K562 (cell line): Measurements from ENCODE around the gene FGF22. TPM values are rescaled to one million over a fixed set of nuclear protein-coding genes. Genes with fewer than 3 reads are reported as not detected.

Source experiments
- ATAC-seq: fragments of 200-7000 bp; cut with Tn5 transposase; 3 replicates; pipeline ENCODE4 v1.9.1; 2020; ENCODE audit warnings: moderate library complexity
- Bru-seq: library from RNA; stranded (reverse); fragments of 400-500 nt; gene quantifications from one replicate; lab custom pipeline; 2021; lab: Mats Ljungman, UMichigan
- BruChase-seq, 2 experiments: library from RNA; stranded (reverse); fragments of 400-500 nt; gene quantifications; one replicate each; lab custom pipeline; 2021; lab: Mats Ljungman, UMichigan
- BruUV-seq: library from RNA; stranded (reverse); fragments of 400-500 nt; replicated peaks from 2 replicates; lab custom pipeline; 2021; lab: Mats Ljungman, UMichigan
- CTCF ChIA-PET: fragments of 300-600 bp; formaldehyde crosslinking; extraction: SDS; loops from one replicate; lab custom pipeline; 2021; ENCODE audit warnings: low intra/inter-chr PET ratio; lab: Yijun Ruan, JAX
- POLR2A ChIA-PET: fragments of 300-600, 350-650 bp; sonication (Branson Sonifier 250); formaldehyde crosslinking; extraction: SDS; loops from one replicate; lab custom pipeline; 2021; ENCODE audit warnings: antibody characterized with exemption, inconsistent platforms; lab: Yijun Ruan, JAX
- DNase-seq, 4 experiments: peaks; one replicate each; pipeline versions ENCODE4 v3.0.0 to v3.0.0-alpha.2; 2011 to 2018; ENCODE audit warnings: low spot score in 3 of 4, mixed read lengths in 3 of 4; ENCODE audit errors: extremely low read depth in 1 of 4
- FAIRE-seq: peaks from 2 replicates; lab custom pipeline; 2011; peaks lifted over from hg19 to GRCh38; lab: Jason Lieb, UNC
- H2AFZ ChIP-seq: 2 replicates; pipeline ENCODE4 v1.6.0; 2011; ENCODE audit warnings: low read depth, low read length, control low read depth, inconsistent platforms
- H3K27ac ChIP-seq: fragments of 200-600 bp; 3 replicates; pipeline ENCODE4 v1.8.0; 2011; ENCODE audit warnings: low read depth, mild to moderate bottlenecking, control low read depth, inconsistent platforms, low read length, moderate library complexity, mixed read lengths; ENCODE audit errors: extremely low read depth
- H3K27me3 ChIP-seq, 2 experiments: fragments of 300-600 bp in 1 of 2; 2 replicates in 1 of 2; 3 replicates in 1 of 2; pipeline versions ENCODE4 v1.6.0 to v1.8.0; 2011; ENCODE audit warnings: inconsistent platforms in 2 of 2, low read length in 2 of 2, mild to moderate bottlenecking in 1 of 2, mixed read lengths in 1 of 2, moderate library complexity in 1 of 2; ENCODE audit not compliant: control insufficient read depth in 2 of 2, insufficient read depth in 2 of 2
- H3K36me3 ChIP-seq: fragments of 300-600 bp; 3 replicates; pipeline ENCODE4 v1.8.0; 2011; ENCODE audit warnings: mild to moderate bottlenecking, low read length, inconsistent platforms; ENCODE audit not compliant: control insufficient read depth, insufficient read depth
- H3K4me1 ChIP-seq, 2 experiments: fragments of 200-600 bp in 1 of 2; replicated peaks in 1 of 2; 2 replicates in 1 of 2; 3 replicates in 1 of 2; pipeline versions ENCODE4 v1.5.1 to v1.8.0; 2011; ENCODE audit warnings: inconsistent platforms in 2 of 2, low read length in 2 of 2, mild to moderate bottlenecking in 1 of 2, mixed read lengths in 1 of 2, moderate library complexity in 1 of 2; ENCODE audit not compliant: control insufficient read depth in 2 of 2, insufficient read depth in 2 of 2
- H3K4me2 ChIP-seq: 2 replicates; pipeline ENCODE4 v1.6.1; 2011; ENCODE audit warnings: low read length, control low read depth, inconsistent platforms, mixed read lengths; ENCODE audit not compliant: insufficient read depth
- H3K4me3 ChIP-seq: fragments of 200-600 bp; sonication (generic), shearing (Covaris generic); 2 replicates; pipeline ENCODE4 v1.5.1; 2016; ENCODE audit warnings: control low read depth, inconsistent platforms
- H3K79me2 ChIP-seq: fragments of 200-600 bp; 3 replicates; pipeline ENCODE4 v1.8.0; 2011; ENCODE audit warnings: low read length, inconsistent platforms; ENCODE audit not compliant: control insufficient read depth, insufficient read depth
- H3K9ac ChIP-seq, 2 experiments: 2 replicates each; pipeline versions ENCODE4 v1.6.0 to v1.6.1; 2011; ENCODE audit warnings: low read depth in 2 of 2, low read length in 2 of 2, control low read depth in 1 of 2, inconsistent platforms in 1 of 2, mild to moderate bottlenecking in 1 of 2, mixed read lengths in 1 of 2; ENCODE audit not compliant: insufficient read depth in 1 of 2
- H3K9me1 ChIP-seq: one replicate; pipeline ENCODE4 v1.6.0; 2011; ENCODE audit warnings: inconsistent platforms, mild to moderate bottlenecking, low read length, moderate library complexity; ENCODE audit not compliant: control insufficient read depth, insufficient read depth
- H3K9me3 ChIP-seq: replicated peaks from 2 replicates; pipeline ENCODE4 v1.5.1; 2011; ENCODE audit warnings: low read depth, low read length, inconsistent platforms; ENCODE audit not compliant: control insufficient read depth, insufficient read depth
- H4K20me1 ChIP-seq: replicated peaks from 2 replicates; pipeline ENCODE4 v1.6.1; 2011; ENCODE audit warnings: low read length, inconsistent platforms, mixed read lengths; ENCODE audit not compliant: control insufficient read depth, insufficient read depth
- CHD1 ChIP-seq: fragments of 200-600 bp; sonication (generic); IDR thresholded peaks from one replicate; pipeline ENCODE4 v1.6.1; 2012; ENCODE audit warnings: mild to moderate bottlenecking, moderate library complexity, low read length, inconsistent platforms
- CTBP1 ChIP-seq: fragments of 450-650 bp; IDR thresholded peaks from 2 replicates; pipeline ENCODE4 v1.6.1; 2016; ENCODE audit warnings: borderline replicate concordance
- ETS2 ChIP-seq: IDR thresholded peaks from 2 replicates; pipeline ENCODE4 v1.6.1; 2016; ENCODE audit warnings: borderline replicate concordance, missing genetic modification characterization, mild to moderate bottlenecking, moderate library complexity, missing compliant biosample characterization; ENCODE audit not compliant: poor library complexity, severe bottlenecking
- SIN3A ChIP-seq, 2 experiments: fragments of 150-350 bp in 1 of 2; IDR thresholded peaks; 2 replicates each; pipeline ENCODE4 v1.6.1; 2011 to 2016; ENCODE audit warnings: borderline replicate concordance in 2 of 2, low read depth in 2 of 2, low read length in 2 of 2, mild to moderate bottlenecking in 2 of 2, moderate library complexity in 2 of 2; ENCODE audit not compliant: control insufficient read depth in 1 of 2
- SP2 ChIP-seq: IDR thresholded peaks from 2 replicates; pipeline ENCODE4 v1.6.1; 2011; ENCODE audit warnings: mild to moderate bottlenecking, low read depth, low read length, moderate library complexity; ENCODE audit not compliant: poor library complexity, severe bottlenecking; ENCODE audit errors: extremely low read depth
- ZBTB7A ChIP-seq: IDR thresholded peaks from 2 replicates; pipeline ENCODE4 v1.6.1; 2011; ENCODE audit warnings: low read depth, mild to moderate bottlenecking, low read length, moderate library complexity, borderline replicate concordance; ENCODE audit not compliant: control insufficient read depth
- ZC3H11A ChIP-seq: IDR thresholded peaks from 2 replicates; pipeline ENCODE4 v1.6.1; 2012; ENCODE audit warnings: low read depth, low read length, improper control_type of control experiment
- ZNF347 ChIP-seq: fragments of 450-650 bp; formaldehyde crosslinking; IDR thresholded peaks from 2 replicates; pipeline ENCODE4 v1.4.0; 2020; ENCODE audit warnings: low read depth, mild to moderate bottlenecking, moderate library complexity
- ZNF507 ChIP-seq: conservative IDR thresholded peaks from 2 replicates; pipeline ENCODE4 v1.6.1; 2017; ENCODE audit warnings: missing genetic modification characterization, missing compliant biosample characterization
- ZNF583 ChIP-seq: fragments of 250-450 bp; sonication (Bioruptor Pico); IDR thresholded peaks from 2 replicates; pipeline ENCODE4 v1.4.0; 2020
- WGBS: fragments of 100-300 bp; shearing (Covaris generic); methylation state at CpG from one replicate; pipeline ENCODE4 v1.1.6; 2016; ENCODE audit warnings: low coverage, mixed read lengths; ENCODE audit not compliant: insufficient coverage; ENCODE audit errors: missing lambda C conversion rate; 5-methylcytosine and 5-hydroxymethylcytosine counted together
- in situ Hi-C: fragments of 300-500 bp; cut with MboI; formaldehyde crosslinking; loops from 4 replicates; pipeline ENCODE4 v1.15.0; 2018; ENCODE audit warnings: inconsistent platforms, mixed read lengths
- intact Hi-C: fragments of 100-400 bp; cut with micrococcal nuclease; formaldehyde crosslinking; loops from 2 replicates; pipeline ENCODE4 v1.14.2; 2022
- long read RNA-seq, 3 experiments: library from polyadenylated mRNA in 2 of 3; library from RNA in 1 of 3; unstranded in 2 of 3; stranded (forward) in 1 of 3; transcript quantifications; one replicate each; pipeline ENCODE4 v2.0.0, GENCODE V29; 2019 to 2022
- polyA minus RNA-seq, 3 experiments: library from RNA; depleted of rRNA, polyadenylated mRNA; stranded (reverse); fragments of >200 nt; gene quantifications; 2 replicates each; pipeline ENCODE4 v1.2.3, GENCODE V29; 2011
- polyA plus RNA-seq, 8 experiments: library from polyadenylated mRNA; depleted of rRNA in 4 of 8; stranded (reverse) in 5 of 8; unstranded in 3 of 8; fragments of >200 nt; fragmentation: Nextera tagmentation in 2 of 8; fragmentation: Illumina TruSeq in 1 of 8; extraction: Ambion mirVana in 2 of 8; extraction: Trizol in 1 of 8; gene quantifications; 2 replicates each; pipeline versions ENCODE4 v1.2.1 to v1.2.3, GENCODE V29; 2011 to 2014; ENCODE audit warnings: inconsistent platforms in 1 of 8, missing spikeins in 1 of 8
- total RNA-seq, 7 experiments: library from RNA; depleted of rRNA in 6 of 7; stranded (reverse); fragments of >200 nt in 6 of 7; fragmentation: Illumina TruSeq in 2 of 7; extraction: Trizol in 2 of 7; gene quantifications; 2 replicates each; pipeline versions ENCODE4 v1.2.1 to v1.2.3, GENCODE V29; 2011 to 2021; ENCODE audit warnings: low replicate concordance in 1 of 7
- TF ChIP-seq, protein P1 (sequence below): sonication (generic); formaldehyde crosslinking; IDR thresholded peaks from 2 replicates; pipeline ENCODE4 v1.8.0; 2022; ENCODE audit warnings: missing genetic modification reagents, mild to moderate bottlenecking, moderate library complexity, borderline replicate concordance
- TF ChIP-seq, protein P2 (sequence below): fragments of 450-650 bp; IDR thresholded peaks from 2 replicates; pipeline ENCODE4 v1.6.1; 2016; ENCODE audit warnings: low read depth, mild to moderate bottlenecking, moderate library complexity
- TF ChIP-seq, protein P3 (sequence below): sonication (generic); formaldehyde crosslinking; IDR thresholded peaks from 2 replicates; pipeline ENCODE4 v1.8.0; 2022; ENCODE audit warnings: mild to moderate bottlenecking, missing genetic modification reagents

FGF22 gene
- 2.3 and 4.6 TPM in 2 replicates for total RNA-seq (2011; cell fraction: chromatin; rRNA removed; ENCODE audit: low replicate concordance)
- 3.2 and 3.7 TPM in 2 replicates for total RNA-seq (2011; cell fraction: nucleolus; rRNA removed)
- total RNA-seq (2011; cell fraction: nucleoplasm; rRNA removed): 2.6 and 4.0 TPM in 2 replicates
- total RNA-seq (2014; rRNA removed): 0.49 and 1.7 TPM in 2 replicates
- not detected in 2 replicates for total RNA-seq (2014; rRNA removed; fragmentation: Illumina TruSeq; extraction: Trizol)
- 0.25 TPM in 1 of 2 replicates, not detected in the other for total RNA-seq (2015; rRNA removed; fragmentation: Illumina TruSeq; extraction: Trizol)
- 0.58 and 0.86 TPM in 2 replicates for total RNA-seq (2021)
- polyA plus RNA-seq (2011; rRNA removed): 0.14 and 0.24 TPM in 2 replicates
- 0.18 and 0.34 TPM in 2 replicates for polyA plus RNA-seq (2011; cell fraction: cytosol; rRNA removed)
- polyA plus RNA-seq (2011; cell fraction: nucleus; rRNA removed): 1.5 and 3.3 TPM in 2 replicates
- 0.60 and 0.89 TPM in 2 replicates for polyA plus RNA-seq (2012)
- polyA plus RNA-seq (2014; fragmentation: Illumina TruSeq; extraction: Trizol): 0.14 TPM in 1 of 2 replicates, not detected in the other
- not detected for polyA plus RNA-seq (2014; fragmentation: Nextera tagmentation; extraction: Ambion mirVana)
- 1.6 and 2.2 TPM in 2 replicates for polyA plus RNA-seq (2014; rRNA removed)
- polyA minus RNA-seq (2011; rRNA and poly(A)+ RNA removed): not detected in 2 replicates
- polyA minus RNA-seq (2011; cell fraction: cytosol; rRNA and poly(A)+ RNA removed): not detected in 2 replicates
- 0.33 and 0.40 TPM in 2 replicates for polyA minus RNA-seq (2011; cell fraction: nucleus; rRNA and poly(A)+ RNA removed)
- percentile 38 among the genes with signal in this experiment for Bru-seq, nascent RNA
- percentile 29 among the genes with signal in this experiment for BruChase-seq, experiment 1, labeled RNA remaining after a 2-hour chase
- BruChase-seq, experiment 2, labeled RNA remaining after a 6-hour chase: percentile 26 among the genes with signal in this experiment
- long read RNA-seq, experiment 1, partial matches to known transcripts: 0 of 10 reads
- long read RNA-seq, experiment 1, other reads (novel, unspliced or antisense): 5 of 10 reads
- long read RNA-seq, experiment 2: 0 reads
- long read RNA-seq, experiment 3: 0 reads

DNA sequence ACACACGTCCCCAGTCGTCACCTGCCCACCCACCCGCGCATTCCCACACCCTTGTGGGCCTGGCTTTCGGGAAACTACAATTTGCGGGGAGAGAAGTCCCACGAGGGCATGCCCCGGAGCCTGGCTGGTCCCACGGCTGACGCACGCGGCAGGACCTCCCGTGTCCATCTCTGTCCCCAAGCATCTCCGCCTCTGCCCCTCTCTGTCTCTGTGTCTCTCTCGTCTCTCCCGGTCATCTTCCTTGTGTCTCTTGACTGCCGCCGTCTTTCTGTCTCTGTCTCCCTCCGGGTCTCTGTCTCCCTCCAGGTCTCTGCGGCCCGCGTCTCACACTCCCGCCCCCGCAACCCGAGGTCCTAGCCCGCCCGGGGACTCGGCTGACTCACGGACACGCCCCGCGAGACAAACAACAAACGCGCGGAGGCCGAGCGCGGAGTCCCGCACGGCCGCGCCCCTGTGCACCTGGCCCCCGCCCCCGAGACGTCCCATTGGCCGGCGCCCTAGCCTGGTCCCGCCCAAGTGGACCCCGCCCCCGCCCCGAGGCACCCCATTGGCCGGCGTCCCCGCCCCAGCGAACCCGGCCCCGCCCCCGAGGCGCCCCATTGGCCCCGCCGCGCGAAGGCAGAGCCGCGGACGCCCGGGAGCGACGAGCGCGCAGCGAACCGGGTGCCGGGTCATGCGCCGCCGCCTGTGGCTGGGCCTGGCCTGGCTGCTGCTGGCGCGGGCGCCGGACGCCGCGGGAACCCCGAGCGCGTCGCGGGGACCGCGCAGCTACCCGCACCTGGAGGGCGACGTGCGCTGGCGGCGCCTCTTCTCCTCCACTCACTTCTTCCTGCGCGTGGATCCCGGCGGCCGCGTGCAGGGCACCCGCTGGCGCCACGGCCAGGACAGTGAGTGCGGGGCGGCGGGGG is at the start of gene FGF22:
Gene FGF22 (plus strand): TSS at position 627 of the 908 bp plus-strand sequence. CDS start 47 bp downstream, at position 674.
- H3K27me3 ChIP-seq: no peaks in the 10 kb centered on the region
- FAIRE-seq (peak; percentile 80), DNase-seq (peak; percentile 95 to 99 (median 99)), ATAC-seq (peak; percentile 98)
- peak within 1 kb of the TSS; percentile 84 for H3K4me2 ChIP-seq
- H3K9me3 ChIP-seq: no peaks in the 10 kb centered on the region
- no peaks in the 10 kb centered on the region for H3K79me2 ChIP-seq
- peaks cover 4 to 57% of the 10 kb centered on the region in 2 experiments; a peak in 4 of 5 replicates for H3K4me1 ChIP-seq
- H2AFZ ChIP-seq: peak within 1 kb of the TSS; percentile 89
- no peaks in the 10 kb centered on the region for H4K20me1 ChIP-seq
- intact Hi-C loops: no loop called here
- H3K9me1 ChIP-seq: no peaks in the 10 kb centered on the region
- peak within 1 kb of the TSS; percentile 53 to 89 for H3K9ac ChIP-seq
- no TSS peak for BruUV-seq
- in situ Hi-C loops: no loop called here
- H3K27ac ChIP-seq: peak within 1 kb of the TSS; percentile 31; the same call in 1 of the 3 replicates
- ChIA-PET CTCF (no interaction called here), POLR2A (interaction anchor here (0.6 kb wide), 1 partner anchor 342 kb away, joined by 3 read pairs; no protein-coding TSS in a partner anchor)
- H3K4me3 ChIP-seq: peak within 1 kb of the TSS; percentile 47
- H3K36me3 ChIP-seq: peaks cover 6% of the 10 kb centered on the region; the same call in 1 of the 3 replicates
- 2% methylated on average over 44 of the region's 109 CpGs for WGBS
- TF ChIP-seq, protein P1, sequence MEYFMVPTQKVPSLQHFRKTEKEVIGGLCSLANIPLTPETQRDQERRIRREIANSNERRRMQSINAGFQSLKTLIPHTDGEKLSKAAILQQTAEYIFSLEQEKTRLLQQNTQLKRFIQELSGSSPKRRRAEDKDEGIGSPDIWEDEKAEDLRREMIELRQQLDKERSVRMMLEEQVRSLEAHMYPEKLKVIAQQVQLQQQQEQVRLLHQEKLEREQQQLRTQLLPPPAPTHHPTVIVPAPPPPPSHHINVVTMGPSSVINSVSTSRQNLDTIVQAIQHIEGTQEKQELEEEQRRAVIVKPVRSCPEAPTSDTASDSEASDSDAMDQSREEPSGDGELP (CRISPR knock-in tag): 0 out of 2 replicates have a peak, but pooled peaks have one; percentile 45
- TF ChIP-seq ZBTB7A: peak; percentile 13; the same call in 1 of the 2 replicates
- no peak for TF ChIP-seq ZNF347
- TF ChIP-seq, protein P2, sequence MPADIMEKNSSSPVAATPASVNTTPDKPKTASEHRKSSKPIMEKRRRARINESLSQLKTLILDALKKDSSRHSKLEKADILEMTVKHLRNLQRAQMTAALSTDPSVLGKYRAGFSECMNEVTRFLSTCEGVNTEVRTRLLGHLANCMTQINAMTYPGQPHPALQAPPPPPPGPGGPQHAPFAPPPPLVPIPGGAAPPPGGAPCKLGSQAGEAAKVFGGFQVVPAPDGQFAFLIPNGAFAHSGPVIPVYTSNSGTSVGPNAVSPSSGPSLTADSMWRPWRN: no peak
- no peak for TF ChIP-seq ETS2 (tag)
- TF ChIP-seq, protein P3, sequence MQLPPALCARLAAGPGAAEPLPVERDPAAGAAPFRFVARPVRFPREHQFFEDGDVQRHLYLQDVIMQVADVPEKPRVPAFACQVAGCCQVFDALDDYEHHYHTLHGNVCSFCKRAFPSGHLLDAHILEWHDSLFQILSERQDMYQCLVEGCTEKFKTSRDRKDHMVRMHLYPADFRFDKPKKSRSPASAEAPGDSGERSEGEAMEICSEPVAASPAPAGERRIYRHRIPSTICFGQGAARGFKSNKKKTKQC (CRISPR knock-in tag): 0 out of 2 replicates have a peak, but pooled peaks have one; percentile 34
- TF ChIP-seq CTBP1: peak; percentile 62
- TF ChIP-seq ZNF507 (tag): no peak
- TF ChIP-seq SP2: peak; percentile 55
- TF ChIP-seq ZC3H11A: no peak
- TF ChIP-seq ZNF583: no peak
- TF ChIP-seq CHD1: no peak
- peak; percentile 31 to 44; a peak in 1 of 4 replicates for TF ChIP-seq SIN3A (IDR thresholded peaks at IDR 0.05; ENCODE audit: borderline replicate concordance in 2 of 2, control insufficient read depth in 1 of 2, low read depth in 2 of 2, low read length in 2 of 2)
